Upper lobe of left lung (tissue), 4 donors: Measurements from ENCODE around the gene CALR3.

Source experiments
- EP300 ChIP-seq, 4 donors: sonication (generic); formaldehyde crosslinking; IDR thresholded peaks; one replicate each; pipeline ENCODE4 v1.5.1; 2017; ENCODE audit warnings: antibody characterized with exemption in 4 of 4, control low read depth in 2 of 4
- POLR2AphosphoS5 ChIP-seq, 2 donors: sonication (generic); formaldehyde crosslinking; IDR thresholded peaks; one replicate each; pipeline ENCODE4 v1.5.1; 2017; ENCODE audit warnings: antibody characterized with exemption in 2 of 2

- TF ChIP-seq POLR2AphosphoS5 (IDR thresholded peaks at IDR 0.05) = no peak
- no peak for TF ChIP-seq EP300 (IDR thresholded peaks at IDR 0.05)
Measured at GRCh38 chr19:16445238-16446107, 50.5 kb downstream of the CALR3 start.
